Camera-type eye (tissue), 1 donor: ENCODE data around the gene DLK2. TPM values are rescaled to one million over a fixed set of nuclear protein-coding genes. Genes with fewer than 3 reads are reported as not detected.

Source experiments
- total RNA-seq: library from RNA; depleted of rRNA; stranded (reverse); fragments of >200 nt; gene quantifications from one replicate; pipeline ENCODE4 v1.2.3, GENCODE V29; 2014

Gene DLK2
- 2.6 TPM for total RNA-seq

GRCh38 chr6:43455531-43456428 is at the start of gene DLK2:
Gene DLK2, minus strand, starts transcription at chr6:43455548. Its CDS starts 723 bp downstream, at chr6:43454825.

GRCh38 chr6:43477235-43478007 is 22.1 kb upstream of the DLK2 start, which contains the start of gene TJAP1:
Gene TJAP1, plus strand, starts transcription at chr6:43477570. Its CDS starts 21,432 bp downstream, at chr6:43499002.

GRCh38 chr6:43427406-43428111 is 27.8 kb downstream of the DLK2 start, which contains the start of gene ABCC10:
Gene ABCC10, plus strand, starts transcription at chr6:43427541. Its CDS starts 438 bp downstream, at chr6:43427979.

Other genes starting within 250 kb of the DLK2 start
- 34.7 TPM for gene DNPH1, start 226.1 kb downstream of the DLK2 start, total RNA-seq
- gene TTBK1, start 212.1 kb downstream of the DLK2 start, total RNA-seq = 4.6 TPM
- not detected for gene SLC22A7, start 157.3 kb downstream of the DLK2 start, total RNA-seq
- gene CRIP3, start 146.7 kb downstream of the DLK2 start, total RNA-seq = not detected
- gene ZNF318, start 85.9 kb downstream of the DLK2 start, total RNA-seq = 31.2 TPM
- gene ABCC10, start 28.0 kb downstream of the DLK2 start, total RNA-seq = 18.3 TPM
- 24.7 TPM for gene TJAP1, start 22.0 kb upstream of the DLK2 start, total RNA-seq
- gene LRRC73, start 54.8 kb upstream of the DLK2 start, total RNA-seq = 0.99 TPM
- gene YIPF3, start 61.4 kb upstream of the DLK2 start, total RNA-seq = 118 TPM
- 34.3 TPM for gene POLR1C, start 61.5 kb upstream of the DLK2 start, total RNA-seq
- gene XPO5, start 120.5 kb upstream of the DLK2 start, total RNA-seq = 31.7 TPM
- 18.2 TPM for gene POLH, start 120.6 kb upstream of the DLK2 start, total RNA-seq
- gene GTPBP2, start 173.7 kb upstream of the DLK2 start, total RNA-seq = 46.9 TPM
- 37.4 TPM for gene MAD2L1BP, start 180.3 kb upstream of the DLK2 start, total RNA-seq
- 1.7 TPM for gene RSPH9, start 189.5 kb upstream of the DLK2 start, total RNA-seq
- 35.5 TPM for gene MRPS18A, start 232.2 kb upstream of the DLK2 start, total RNA-seq